GM12878 (cell line): ENCODE data around the gene NDUFC1. TPM values are rescaled to one million over a fixed set of nuclear protein-coding genes. Genes with fewer than 3 reads are reported as not detected.

ENCODE experiments used
- ATAC-seq: fragments of 200-7000 bp; cut with Tn5 transposase; 3 replicates; pipeline ENCODE4 v1.9.1; 2020; ENCODE audit warnings: mild to moderate bottlenecking, moderate library complexity
- BruUV-seq: library from RNA; stranded (reverse); fragments of 400-500 nt; replicated peaks from 2 replicates; lab custom pipeline; 2021; lab: Mats Ljungman, UMichigan
- CTCF ChIA-PET: fragments of 300-600 bp; sonication (Branson Sonifier 250); formaldehyde crosslinking; extraction: SDS; loops from one replicate; lab custom pipeline; 2021; ENCODE audit warnings: inconsistent platforms; lab: Yijun Ruan, JAX
- POLR2A ChIA-PET: fragments of 350-600 bp; formaldehyde crosslinking; extraction: SDS; loops from one replicate; lab custom pipeline; 2021; ENCODE audit warnings: inconsistent platforms; lab: Charles Lee
- RAD21 ChIA-PET: fragments of 300-600 bp; sonication (Branson Sonifier 250); formaldehyde crosslinking; loops from one replicate; lab custom pipeline; 2023; ENCODE audit warnings: antibody characterized with exemption; ENCODE audit not compliant: unreplicated experiment; lab: Charles Lee
- SMC1A ChIA-PET: fragments of 300-600 bp; sonication (Branson Sonifier 250); formaldehyde crosslinking; loops from one replicate; lab custom pipeline; 2023; ENCODE audit not compliant: unreplicated experiment, uncharacterized antibody; lab: Charles Lee
- DNase-seq: peaks from one replicate; pipeline ENCODE4 v3.0.0-alpha.2; 2011; ENCODE audit warnings: low read depth, low spot score
- FAIRE-seq: peaks from 3 replicates; lab custom pipeline; 2011; peaks lifted over from hg19 to GRCh38; lab: Jason Lieb, UNC
- H2AFZ ChIP-seq: 2 replicates; pipeline ENCODE4 v1.6.0; 2011; ENCODE audit warnings: low read depth, low read length, control low read depth; ENCODE audit not compliant: control insufficient read depth
- H3K27ac ChIP-seq: 2 replicates; pipeline ENCODE4 v1.5.1; 2011; ENCODE audit warnings: control low read depth; ENCODE audit not compliant: control insufficient read depth, insufficient read depth
- H3K27me3 ChIP-seq, 2 experiments: replicated peaks in 1 of 2; 2 replicates each; pipeline versions ENCODE4 v1.6.0 to v1.6.1; 2011; ENCODE audit warnings: low read length in 1 of 2; ENCODE audit not compliant: control insufficient read depth in 2 of 2, insufficient read depth in 2 of 2
- H3K36me3 ChIP-seq, 2 experiments: 2 replicates each; pipeline ENCODE4 v1.5.1; 2011; ENCODE audit warnings: low read length in 1 of 2; ENCODE audit not compliant: control insufficient read depth in 2 of 2, insufficient read depth in 2 of 2
- H3K4me1 ChIP-seq: 2 replicates; pipeline ENCODE4 v1.6.1; 2011; ENCODE audit warnings: mild to moderate bottlenecking, low read length, moderate library complexity, mixed read lengths; ENCODE audit not compliant: control insufficient read depth, insufficient read depth
- H3K4me2 ChIP-seq: 2 replicates; pipeline ENCODE4 v1.6.0; 2011; ENCODE audit warnings: control low read depth; ENCODE audit not compliant: control insufficient read depth, insufficient read depth
- H3K4me3 ChIP-seq: fragments of 200-600 bp; sonication (generic); 2 replicates; pipeline ENCODE4 v1.5.1; 2016
- H3K79me2 ChIP-seq: 2 replicates; pipeline ENCODE4 v1.6.0; 2011; ENCODE audit warnings: low read length; ENCODE audit not compliant: control insufficient read depth, insufficient read depth
- H3K9ac ChIP-seq: 2 replicates; pipeline ENCODE4 v1.8.0; 2011; ENCODE audit warnings: low read length, control low read depth, mixed read lengths; ENCODE audit not compliant: control insufficient read depth, insufficient read depth
- H3K9me3 ChIP-seq: replicated peaks from 3 replicates; pipeline ENCODE4 v1.5.1; 2011; ENCODE audit warnings: mild to moderate bottlenecking, low read length; ENCODE audit not compliant: control insufficient read depth, insufficient read depth
- H4K20me1 ChIP-seq: 2 replicates; pipeline ENCODE4 v1.6.0; 2011; ENCODE audit not compliant: control insufficient read depth, insufficient read depth
- BHLHE40 ChIP-seq, 2 experiments: fragments of 450-650 bp in 1 of 2; IDR thresholded peaks; 2 replicates each; pipeline ENCODE4 v1.6.1; 2011 to 2017; ENCODE audit warnings: low read depth in 2 of 2, borderline replicate concordance in 1 of 2, improper control_type of control experiment in 1 of 2, low read length in 1 of 2, mild to moderate bottlenecking in 1 of 2
- IRF3 ChIP-seq: fragments of 450-650 bp; IDR thresholded peaks from 2 replicates; pipeline ENCODE4 v1.6.1; 2014; ENCODE audit warnings: mild to moderate bottlenecking
- KDM1A ChIP-seq: fragments of 200-600 bp; sonication (generic); IDR thresholded peaks from 2 replicates; pipeline ENCODE4 v1.6.1; 2016; ENCODE audit warnings: borderline replicate concordance
- PKNOX1 ChIP-seq: fragments of 450-650 bp; IDR thresholded peaks from 2 replicates; pipeline ENCODE4 v1.6.1; 2016; ENCODE audit warnings: mild to moderate bottlenecking
- STAT3 ChIP-seq: IDR thresholded peaks from 2 replicates; pipeline ENCODE4 v1.6.1; 2011; ENCODE audit warnings: low read depth, low read length, improper control_type of control experiment
- WGBS: methylation state at CpG from one replicate; pipeline ENCODE4 v1.1.6; 2016; ENCODE audit warnings: low lambda C conversion rate; ENCODE audit not compliant: insufficient replicate concordance, insufficient coverage; ENCODE audit errors: missing lambda C conversion rate; 5-methylcytosine and 5-hydroxymethylcytosine counted together
- in situ Hi-C: fragments of 300-500 bp; cut with MboI; formaldehyde crosslinking; loops from 9 replicates; pipeline ENCODE4 v1.14.3; 2018; ENCODE audit warnings: mixed read lengths
- intact Hi-C: fragments of 100-400 bp; cut with micrococcal nuclease; formaldehyde crosslinking; loops from one replicate; pipeline ENCODE4 v1.14.2; 2022; ENCODE audit not compliant: unreplicated experiment
- polyA plus RNA-seq, 11 experiments: library from polyadenylated mRNA; depleted of rRNA in 4 of 11; unstranded in 6 of 11; stranded (reverse) in 5 of 11; fragments of >200 nt; fragmentation: Nextera tagmentation in 4 of 11; fragmentation: Illumina TruSeq in 1 of 11; extraction: Ambion mirVana in 4 of 11; extraction: Trizol in 1 of 11; gene quantifications; 1 replicate in 1 of 11; 2 replicates in 10 of 11; pipeline versions ENCODE4 v1.2.1 to v1.2.3, GENCODE V29; 2011 to 2016; ENCODE audit warnings: inconsistent platforms in 2 of 11, missing spikeins in 2 of 11, low read depth in 1 of 11
- total RNA-seq, 4 experiments: library from RNA; depleted of rRNA in 3 of 4; stranded (reverse); fragments of >200 nt in 3 of 4; fragmentation: Illumina TruSeq in 1 of 4; extraction: Trizol in 1 of 4; gene quantifications; 2 replicates each; pipeline versions ENCODE4 v1.2.1 to v1.2.3, GENCODE V29; 2013 to 2021

The NDUFC1 gene
- total and polyA plus RNA-seq, 10 of the 15 experiments (the other 5 are each of a cell fraction or from before 2014, with no cell fraction given): 25.5 to 242 (median 68.9) TPM

GRCh38 chr4:139273835-139274234, 28.4 kb downstream of the NDUFC1 start:
- intact Hi-C loops (no loop called here), in situ Hi-C loops (no loop called here)
- no peaks in the 10 kb centered on the region for H3K36me3 ChIP-seq
- ChIA-PET RAD21 (interaction anchor here (0.7 kb wide), 1 partner anchor 271 kb away, joined by 3 read pairs; no protein-coding TSS in a partner anchor), SMC1A (no interaction called here), POLR2A (no interaction called here), CTCF (no interaction called here)
- H3K27me3 ChIP-seq: peaks cover 0 to 6% of the 10 kb centered on the region in 2 experiments; a peak in 3 of 4 replicates
- ATAC-seq (no peak), DNase-seq (no peak), FAIRE-seq (no peak)
- TF ChIP-seq IRF3 (no peak), STAT3 (no peak), PKNOX1 (no peak), BHLHE40 (IDR thresholded peaks at IDR 0.05; ENCODE audit: borderline replicate concordance in 1 of 2, low read depth in 2 of 2, low read length in 1 of 2) (no peak), KDM1A (no peak)
- no peak overlapping the region for H3K27ac ChIP-seq
- H3K9me3 ChIP-seq: no peaks in the 10 kb centered on the region; the same call in 2 of the 3 replicates
- H3K4me1 ChIP-seq: no peaks in the 10 kb centered on the region
- no peaks in the 10 kb centered on the region for H3K79me2 ChIP-seq
- no peak overlapping the region for H3K4me2 ChIP-seq
- no peak overlapping the region for H3K4me3 ChIP-seq
- 5% methylated on average over 1 of the region's 1 CpG for WGBS
- H3K9ac ChIP-seq: no peak overlapping the region
- no peak overlapping the region for H2AFZ ChIP-seq
- BruUV-seq: no TSS peak
- no peaks in the 10 kb centered on the region for H4K20me1 ChIP-seq
